Uterus (tissue), 4 donors: ENCODE results near the gene ZIC1. TPM values are rescaled to one million over a fixed set of nuclear protein-coding genes. Genes with fewer than 3 reads are reported as not detected.

Experiments used
- DNase-seq, 2 donors: peaks; one replicate each; pipeline ENCODE4 v3.0.0-alpha.2; 2019 to 2020
- H3K27ac ChIP-seq, 2 donors: fragments of 200-600 bp; sonication (generic); 1 replicate in 1 of 2; 2 replicates in 1 of 2; pipeline ENCODE4 v1.5.1; 2016 to 2018
- H3K27me3 ChIP-seq, 2 donors: fragments of 200-600 bp; sonication (generic); one replicate each; pipeline ENCODE4 v1.5.1; 2018 to 2019; ENCODE audit warnings: control low read depth in 1 of 2
- H3K36me3 ChIP-seq, 2 donors: fragments of 200-600 bp; sonication (generic); one replicate each; pipeline ENCODE4 v1.5.1; 2019; ENCODE audit warnings: control low read depth in 1 of 2
- H3K4me1 ChIP-seq, 2 donors: fragments of 200-600 bp; sonication (generic); one replicate each; pipeline ENCODE4 v1.5.1; 2018 to 2019; ENCODE audit warnings: control low read depth in 1 of 2
- H3K4me3 ChIP-seq, 2 donors: fragments of 200-600 bp; sonication (generic); 1 replicate in 1 of 2; 2 replicates in 1 of 2; pipeline ENCODE4 v1.5.1; 2018 to 2019; ENCODE audit warnings: mild to moderate bottlenecking in 1 of 2
- H3K9me3 ChIP-seq, 2 donors: fragments of 200-600 bp; sonication (generic); one replicate each; pipeline ENCODE4 v1.5.1; 2019; ENCODE audit warnings: control low read depth in 1 of 2
- CTCF ChIP-seq, 4 experiments: fragments of 200-600 bp in 2 of 4; fragments of 450-650 bp in 2 of 4; sonication (generic) in 2 of 4; IDR thresholded peaks; one replicate each; pipeline ENCODE4 v1.5.1; 2016 to 2019; ENCODE audit warnings: antibody characterized with exemption in 4 of 4, mild to moderate bottlenecking in 2 of 4, moderate library complexity in 1 of 4
- POLR2A ChIP-seq, 2 donors: fragments of 450-650 bp; IDR thresholded peaks; one replicate each; pipeline ENCODE4 v1.6.1; 2016; ENCODE audit warnings: antibody characterized with exemption in 2 of 2, mild to moderate bottlenecking in 1 of 2, moderate library complexity in 1 of 2
- intact Hi-C: fragments of 100-400 bp; cut with DNase I; formaldehyde crosslinking; loops from one replicate; pipeline ENCODE4 v1.15.1; 2023; ENCODE audit warnings: low total_unique reads
- total RNA-seq, 4 donors: library from RNA; depleted of rRNA in 3 of 4; stranded (reverse); fragments of >200 nt in 3 of 4; gene quantifications; one replicate each; pipeline versions ENCODE4 v1.1.0 to v1.2.4, GENCODE V29; 2014 to 2023
- donor health status: DM: yes; HTN: yes; CAD: no.

ZIC1 gene
- total RNA-seq, 4 donors from 2014 or later, result not detected

DNA sequence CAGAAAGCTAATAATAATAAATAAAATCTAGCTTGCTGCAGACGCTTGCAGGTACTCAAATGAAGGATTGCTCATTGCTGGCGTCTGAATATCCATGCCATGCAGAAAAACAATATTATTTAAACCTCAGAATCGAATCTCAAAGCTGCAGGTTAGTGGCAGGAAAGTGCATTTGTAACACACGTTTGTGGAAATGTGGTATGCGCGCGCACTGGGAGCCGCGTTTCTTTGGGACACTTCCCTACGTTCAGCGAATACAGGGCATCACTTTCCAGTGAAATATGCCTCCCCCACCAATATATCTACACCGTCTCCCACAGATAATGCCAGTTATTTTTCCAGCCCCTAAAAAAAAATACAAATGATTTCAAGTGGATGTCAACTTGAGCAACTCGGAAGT is 39.9 kb upstream of the ZIC1 start:
- intact Hi-C loops, result no loop called here
- Histone ChIP-seq H3K9me3 (no peaks in the 10 kb centered on the region), H3K4me3 (no peak overlapping the region), H3K4me1 (no peaks in the 10 kb centered on the region), H3K36me3 (no peaks in the 10 kb centered on the region), H3K27ac (no peak overlapping the region), H3K27me3 (peaks cover 6 to 78% of the 10 kb centered on the region in 2 donors)
- TF ChIP-seq CTCF (IDR thresholded peaks at IDR 0.05) (no peak), POLR2A (IDR thresholded peaks at IDR 0.05) (no peak)
- DNase-seq, result no peak

DNA sequence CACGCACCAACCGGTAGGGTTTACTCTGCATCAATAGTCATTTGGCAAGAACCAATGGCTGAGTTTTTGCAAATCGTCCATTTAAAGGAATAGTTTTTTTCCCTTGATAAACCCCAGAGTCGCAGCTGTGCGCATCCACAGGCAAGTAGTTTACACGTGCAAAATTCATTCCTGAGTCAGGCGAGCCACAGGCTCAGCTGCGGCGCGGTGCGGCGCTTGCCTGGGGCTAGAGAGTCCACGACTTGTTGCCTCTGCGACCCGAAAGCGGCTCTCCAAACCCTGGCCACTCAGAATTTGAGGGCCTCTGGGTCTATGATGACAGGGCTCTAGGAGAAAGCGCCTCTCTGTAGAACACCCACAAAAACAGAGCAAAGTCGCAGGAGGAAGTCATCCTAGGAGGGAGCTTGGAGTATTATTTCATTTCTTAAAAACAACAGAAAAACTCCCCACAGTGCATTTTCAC is 39.5 kb upstream of the ZIC1 start:
- no peak for DNase-seq
- H3K4me1 ChIP-seq, result no peaks in the 10 kb centered on the region
- TF ChIP-seq POLR2A (IDR thresholded peaks at IDR 0.05), result no peak
- no peak overlapping the region for H3K4me3 ChIP-seq
- no peaks in the 10 kb centered on the region for H3K9me3 ChIP-seq
- intact Hi-C loops, result no loop called here
- H3K27me3 ChIP-seq, result peaks cover 6 to 78% of the 10 kb centered on the region in 2 donors
- no peaks in the 10 kb centered on the region for H3K36me3 ChIP-seq
- H3K27ac ChIP-seq, result no peak overlapping the region

GRCh38 chr3:147370349-147370748 is 38.8 kb upstream of the ZIC1 start:
- TF ChIP-seq CTCF (IDR thresholded peaks at IDR 0.05) (no peak), POLR2A (IDR thresholded peaks at IDR 0.05) (no peak)
- Histone ChIP-seq H3K9me3 (no peaks in the 10 kb centered on the region), H3K36me3 (no peaks in the 10 kb centered on the region), H3K4me3 (no peak overlapping the region), H3K27me3 (peaks cover 6 to 79% of the 10 kb centered on the region in 2 donors), H3K27ac (no peak overlapping the region), H3K4me1 (no peaks in the 10 kb centered on the region)
- intact Hi-C loops, result no loop called here
- DNase-seq, result no peak

DNA sequence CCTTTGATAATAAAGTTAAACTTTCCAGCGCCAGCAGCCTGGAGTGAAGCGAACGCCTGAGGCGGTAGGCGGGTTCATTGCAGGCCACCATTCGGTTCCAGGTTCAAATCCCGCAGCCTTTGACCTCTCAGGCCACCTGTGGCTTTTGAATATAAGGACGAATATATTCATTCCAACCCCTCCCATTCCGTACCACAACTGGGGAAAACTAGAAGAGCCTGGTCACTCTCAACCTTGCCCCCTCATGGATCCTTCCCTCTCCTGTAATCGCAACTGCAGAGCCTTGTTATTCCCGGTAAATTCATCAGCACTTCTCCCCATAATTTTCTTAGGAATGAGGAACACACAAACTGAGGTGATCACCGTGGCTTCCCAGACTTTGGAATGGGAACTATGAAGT is 38.0 kb upstream of the ZIC1 start:
- H3K9me3 ChIP-seq, result no peaks in the 10 kb centered on the region
- intact Hi-C loops, result no loop called here
- no peak overlapping the region for H3K4me3 ChIP-seq
- no peak for DNase-seq
- no peaks in the 10 kb centered on the region for H3K36me3 ChIP-seq
- H3K27me3 ChIP-seq, result peaks cover 6 to 81% of the 10 kb centered on the region in 2 donors
- H3K4me1 ChIP-seq, result no peaks in the 10 kb centered on the region
- no peak overlapping the region for H3K27ac ChIP-seq
- no peak for TF ChIP-seq POLR2A (IDR thresholded peaks at IDR 0.05)

- intact Hi-C loops, result no loop called here
- Histone ChIP-seq H3K27me3 (peaks cover 5 to 82% of the 10 kb centered on the region in 2 donors), H3K27ac (no peak overlapping the region), H3K4me1 (no peaks in the 10 kb centered on the region), H3K36me3 (no peaks in the 10 kb centered on the region), H3K9me3 (no peaks in the 10 kb centered on the region), H3K4me3 (no peak overlapping the region)
- DNase-seq, result no peak
- TF ChIP-seq CTCF (IDR thresholded peaks at IDR 0.05) (no peak), POLR2A (IDR thresholded peaks at IDR 0.05) (no peak)
Observed at GRCh38 chr3:147371771-147372340, 37.3 kb upstream of the ZIC1 start.

DNA sequence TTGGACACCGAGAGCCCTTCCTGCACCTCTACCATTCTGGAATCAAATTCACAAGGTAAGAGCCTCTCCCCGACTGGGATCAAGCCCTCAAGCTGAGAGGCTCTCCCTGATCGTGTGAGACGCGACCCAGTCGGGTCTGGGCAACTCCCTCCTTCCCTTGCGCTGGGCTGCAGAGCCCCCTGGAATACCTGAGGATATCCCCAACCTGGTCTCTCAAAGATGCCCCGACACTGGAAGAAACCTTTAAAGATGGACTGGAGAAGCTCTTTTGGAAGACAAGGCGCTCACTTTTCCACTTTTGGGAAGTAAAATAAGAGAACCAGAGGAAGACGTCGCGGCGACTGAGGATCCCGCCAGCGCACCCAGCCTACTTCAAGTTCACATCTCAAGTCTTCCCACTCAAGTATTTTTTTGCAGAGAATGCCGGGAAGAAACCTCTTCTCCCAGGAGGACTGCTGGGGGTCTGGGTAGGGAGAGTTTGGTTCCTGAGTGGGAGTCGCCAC is 36.6 kb upstream of the ZIC1 start:
- no peak overlapping the region for H3K4me3 ChIP-seq
- H3K27me3 ChIP-seq, result peaks cover 0 to 82% of the 10 kb centered on the region in 2 donors
- intact Hi-C loops, result no loop called here
- H3K4me1 ChIP-seq, result no peaks in the 10 kb centered on the region
- no peaks in the 10 kb centered on the region for H3K36me3 ChIP-seq
- no peaks in the 10 kb centered on the region for H3K9me3 ChIP-seq
- TF ChIP-seq POLR2A (IDR thresholded peaks at IDR 0.05) (no peak), CTCF (IDR thresholded peaks at IDR 0.05) (no peak)
- no peak overlapping the region for H3K27ac ChIP-seq
- DNase-seq, result no peak
